NCI-H2081 (cell line): ENCODE measurements around the gene KLHL6.
"Not testable (repeated sequence)": the region's sequence is repeated elsewhere in the genome, so short reads cannot be mapped to it uniquely, and the experiment has no call there.

Source experiments
- DNase-seq, 2 experiments: peaks; one replicate each; lab custom pipeline; 2025; lab: John Stamatoyannopoulos, UW

The KLHL6 gene

GRCh38 chr3:183555541-183556081, at the start of gene KLHL6:
Gene KLHL6, minus strand, starts transcription at chr3:183555706. Its CDS starts 53 bp downstream, at chr3:183555653.
- no peak for DNase-seq

GRCh38 chr3:183597959-183598358, 42.5 kb upstream of the KLHL6 start:
- DNase-seq = no peak

- no peak for DNase-seq
Measured at GRCh38 chr3:183594636-183595035, 39.1 kb upstream of the KLHL6 start.

- no peak for DNase-seq
Measured at GRCh38 chr3:183592821-183593220, 37.3 kb upstream of the KLHL6 start.

GRCh38 chr3:183591881-183592521, 36.5 kb upstream of the KLHL6 start:
- no peak for DNase-seq

- DNase-seq = no peak
Measured at GRCh38 chr3:183590442-183590841, 34.9 kb upstream of the KLHL6 start.

GRCh38 chr3:183587336-183587735, 31.8 kb upstream of the KLHL6 start:
- DNase-seq = no peak

GRCh38 chr3:183586477-183586876, 31.0 kb upstream of the KLHL6 start:
- no peak for DNase-seq

- no peak for DNase-seq
Measured at GRCh38 chr3:183584914-183585280, 29.4 kb upstream of the KLHL6 start.

GRCh38 chr3:183584246-183584913, 28.9 kb upstream of the KLHL6 start:
- DNase-seq = no peak

GRCh38 chr3:183583331-183584245, 28.1 kb upstream of the KLHL6 start:
- DNase-seq = no peak

GRCh38 chr3:183582161-183582560, 26.7 kb upstream of the KLHL6 start:
- DNase-seq = no peak

- no peak for DNase-seq
Measured at GRCh38 chr3:183581496-183582155, 26.1 kb upstream of the KLHL6 start.

- DNase-seq = no peak
Measured at GRCh38 chr3:183579967-183580900, 24.7 kb upstream of the KLHL6 start.

- DNase-seq = no peak
Measured at GRCh38 chr3:183578179-183578578, 22.7 kb upstream of the KLHL6 start.

GRCh38 chr3:183577346-183577745, 21.8 kb upstream of the KLHL6 start:
- peak; percentile 75 to 85 for DNase-seq

GRCh38 chr3:183576487-183577107, 21.1 kb upstream of the KLHL6 start:
- peak; percentile 62 to 75 for DNase-seq

GRCh38 chr3:183572935-183573334, 17.4 kb upstream of the KLHL6 start:
- DNase-seq = no peak

- not testable (repeated sequence) for DNase-seq
Measured at GRCh38 chr3:183570191-183570590, 14.7 kb upstream of the KLHL6 start.

- no peak for DNase-seq
Measured at GRCh38 chr3:183566880-183567279, 11.4 kb upstream of the KLHL6 start.
